OCI-LY7 (cell line): ENCODE results near the gene RNF130. TPM values are rescaled to one million over a fixed set of nuclear protein-coding genes. Genes with fewer than 3 reads are reported as not detected.

Source experiments
- BruUV-seq: library from RNA; stranded (reverse); fragments of 400-500 nt; replicated peaks from 2 replicates; lab custom pipeline; 2021; lab: Mats Ljungman, UMichigan
- CTCF ChIA-PET: fragments of 300-600 bp; sonication (Branson Sonifier 250); formaldehyde crosslinking; loops from one replicate; lab custom pipeline; 2022; ENCODE audit warnings: antibody characterized with exemption; ENCODE audit not compliant: unreplicated experiment; lab: Charles Lee
- POLR2A ChIA-PET: fragments of 300-600 bp; sonication (Branson Sonifier 250); formaldehyde crosslinking; loops from one replicate; lab custom pipeline; 2022; ENCODE audit warnings: antibody characterized with exemption; lab: Charles Lee
- DNase-seq: peaks from one replicate; pipeline ENCODE4 v3.0.0-alpha.2; 2015; ENCODE audit warnings: low spot score
- H2AFZ ChIP-seq: fragments of 200-600 bp; sonication (generic), shearing (Covaris generic); 2 replicates; pipeline ENCODE4 v1.6.1; 2014; ENCODE audit warnings: mild to moderate bottlenecking, antibody characterized with exemption, low read length, moderate library complexity
- H3K27ac ChIP-seq: fragments of 200-600 bp; sonication (generic); 2 replicates; pipeline ENCODE4 v1.5.1; 2014; ENCODE audit warnings: mixed run types, low read depth, mild to moderate bottlenecking, moderate library complexity, low read length, inconsistent platforms; ENCODE audit not compliant: poor library complexity, severe bottlenecking
- H3K36me3 ChIP-seq: fragments of 200-600 bp; sonication (generic); 2 replicates; pipeline ENCODE4 v1.6.1; 2014; ENCODE audit warnings: mild to moderate bottlenecking, antibody characterized with exemption, low read length, moderate library complexity, mixed read lengths; ENCODE audit not compliant: insufficient read depth
- H3K4me1 ChIP-seq: fragments of 200-600 bp; sonication (generic); 2 replicates; pipeline ENCODE4 v1.5.1; 2014; ENCODE audit warnings: mild to moderate bottlenecking, low read length; ENCODE audit not compliant: insufficient read depth, poor library complexity, severe bottlenecking
- H3K4me2 ChIP-seq: fragments of 200-600 bp; sonication (generic); 2 replicates; pipeline ENCODE4 v1.6.1; 2014; ENCODE audit warnings: mild to moderate bottlenecking, low read length
- H3K4me3 ChIP-seq: fragments of 200-600 bp; sonication (generic); 2 replicates; pipeline ENCODE4 v1.5.1; 2014; ENCODE audit warnings: mild to moderate bottlenecking, low read depth, low read length; ENCODE audit not compliant: poor library complexity, severe bottlenecking
- H3K79me2 ChIP-seq: fragments of 200-600 bp; sonication (generic); 2 replicates; pipeline ENCODE4 v1.6.1; 2016; ENCODE audit warnings: low read depth, mild to moderate bottlenecking, low read length, moderate library complexity, mixed read lengths; ENCODE audit not compliant: insufficient read depth
- H3K9me2 ChIP-seq: fragments of 200-600 bp; sonication (generic); 2 replicates; pipeline ENCODE4 v1.6.1; 2016; ENCODE audit warnings: mild to moderate bottlenecking, low read length, mixed read lengths; ENCODE audit not compliant: insufficient read depth
- H3K9me3 ChIP-seq: fragments of 200-600 bp; sonication (generic); 2 replicates; pipeline ENCODE4 v1.6.1; 2014; ENCODE audit warnings: mild to moderate bottlenecking, mixed run types, low read length, mixed read lengths
- H4K20me1 ChIP-seq: fragments of 200-600 bp; sonication (generic); 2 replicates; pipeline ENCODE4 v1.6.1; 2014; ENCODE audit warnings: mild to moderate bottlenecking, antibody characterized with exemption, low read length, moderate library complexity, mixed read lengths; ENCODE audit not compliant: insufficient read depth
- CTCF ChIP-seq: fragments of 200-600 bp; sonication (generic); conservative IDR thresholded peaks from 2 replicates; pipeline ENCODE4 v1.5.1; 2014; ENCODE audit warnings: mild to moderate bottlenecking, antibody characterized with exemption, low read length, moderate library complexity, mixed read lengths
- EZH2phosphoT487 ChIP-seq: fragments of 200-600 bp; sonication (generic); IDR thresholded peaks from 2 replicates; pipeline ENCODE4 v1.6.1; 2018; ENCODE audit warnings: low read depth, borderline replicate concordance, mild to moderate bottlenecking, mixed run types, antibody characterized with exemption, low read length, moderate library complexity, mixed read lengths
- intact Hi-C: fragments of 100-400 bp; cut with micrococcal nuclease; formaldehyde crosslinking; loops from one replicate; pipeline ENCODE4 v1.10.0; 2022; ENCODE audit not compliant: unreplicated experiment
- total RNA-seq, 2 experiments: library from RNA; depleted of rRNA in 1 of 2; stranded (reverse); fragments of >200 nt in 1 of 2; shearing (Covaris generic) in 1 of 2; gene quantifications; 2 replicates each; pipeline ENCODE4 v1.2.3, GENCODE V29; 2014 to 2022

RNF130 gene
- total RNA-seq, 2 experiments from 2014 or later = 0.16 TPM; not detected in 1

GRCh38 chr5:179909224-179909623 lies 162.3 kb downstream of the RNF130 start:
- DNase-seq = no peak
- H3K79me2 ChIP-seq = peaks cover 21% of the 10 kb centered on the region
- POLR2A ChIA-PET = no interaction called here
- no peaks in the 10 kb centered on the region for H4K20me1 ChIP-seq
- peaks cover 12% of the 10 kb centered on the region for H3K36me3 ChIP-seq
- CTCF ChIA-PET = no interaction called here
- H3K4me3 ChIP-seq = no peak overlapping the region
- no TSS peak for BruUV-seq
- no peak overlapping the region for H3K4me2 ChIP-seq
- H3K9me2 ChIP-seq = no peaks in the 10 kb centered on the region
- no peaks in the 10 kb centered on the region for H3K9me3 ChIP-seq
- intact Hi-C loops = loop anchor here (5.0 kb wide), 4 partner anchors 52 to 383 kb away; partner anchors contain the start of genes MAPK9, MGAT4B and MRNIP
- H2AFZ ChIP-seq = no peak overlapping the region
- no peak for TF ChIP-seq EZH2phosphoT487
- no peak for TF ChIP-seq CTCF
- peaks cover 24% of the 10 kb centered on the region for H3K4me1 ChIP-seq
- H3K27ac ChIP-seq = no peak overlapping the region

GRCh38 chr5:179908528-179908927 lies 163.0 kb downstream of the RNF130 start:
- Histone ChIP-seq H3K79me2 (peaks cover 21% of the 10 kb centered on the region), H3K4me2 (peak overlapping the region; percentile 88), H2AFZ (peak overlapping the region; percentile 91; the same call in 1 of the 2 replicates), H3K9me2 (no peaks in the 10 kb centered on the region), H3K27ac (no peak overlapping the region), H4K20me1 (no peaks in the 10 kb centered on the region), H3K4me1 (peaks cover 19% of the 10 kb centered on the region), H3K4me3 (peak overlapping the region; percentile 86), H3K9me3 (no peaks in the 10 kb centered on the region), H3K36me3 (peaks cover 16% of the 10 kb centered on the region)
- ChIA-PET POLR2A (interaction anchor here (0.6 to 0.9 kb wide), 4 partner anchors 10 to 543 kb away, joined by 3 read pairs; no protein-coding TSS in a partner anchor), CTCF (interaction anchor here (0.6 kb wide), 1 partner anchor 106 kb away, joined by 4 read pairs; no protein-coding TSS in a partner anchor)
- BruUV-seq = no TSS peak
- DNase-seq = peak; percentile 22
- intact Hi-C loops = loop anchor here (5.0 kb wide), 4 partner anchors 51 to 384 kb away; partner anchors contain the start of genes MAPK9, MGAT4B and MRNIP
- TF ChIP-seq CTCF (peak; percentile 49), EZH2phosphoT487 (no peak)
